SKM-1 (cell line): ENCODE data around the gene HSPA1A.
"Not testable (repeated sequence)": the region's sequence is repeated elsewhere in the genome, so short reads cannot be mapped to it uniquely, and the experiment has no call there.

Experiments used
- DNase-seq: peaks from one replicate; lab custom pipeline; 2025; ENCODE audit not compliant: unreplicated experiment; lab: John Stamatoyannopoulos, UW

HSPA1A gene

DNA sequence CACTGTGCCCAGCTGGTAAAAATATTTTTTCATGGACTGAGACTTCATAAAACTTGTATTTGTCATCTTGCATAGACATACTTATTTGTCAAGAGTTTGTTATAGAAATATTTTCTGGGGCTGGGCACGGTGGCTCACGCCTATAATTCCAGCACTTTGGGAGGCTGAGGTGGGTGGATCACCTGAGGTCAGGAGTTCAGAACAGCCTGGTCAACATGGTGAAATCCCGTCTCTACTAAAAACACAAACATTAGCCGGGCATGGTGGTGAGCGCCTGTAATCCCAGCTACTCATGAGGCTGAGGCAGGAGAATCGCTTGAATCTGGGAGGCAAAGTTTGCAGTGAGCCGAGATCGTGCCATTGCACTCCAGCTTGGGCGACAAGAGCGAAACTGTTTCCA lies 6.7 kb upstream of the HSPA1A start:
- not testable (repeated sequence) for DNase-seq

DNA sequence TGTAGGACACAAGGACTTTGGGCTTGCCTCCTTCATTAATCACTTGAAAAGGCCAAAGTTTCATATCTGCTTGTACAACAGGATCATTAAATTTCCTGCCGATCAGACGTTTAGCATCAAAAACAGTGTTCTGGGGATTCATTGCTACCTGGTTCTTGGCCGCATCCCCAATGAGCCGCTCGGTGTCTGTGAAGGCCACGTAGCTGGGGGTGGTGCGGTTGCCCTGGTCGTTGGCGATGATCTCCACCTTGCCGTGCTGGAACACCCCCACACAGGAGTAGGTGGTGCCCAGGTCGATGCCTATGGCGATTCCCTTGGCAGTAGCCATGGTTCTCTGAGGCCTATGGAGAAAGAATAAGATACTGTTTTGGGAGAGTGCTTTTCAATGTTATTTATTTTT lies 3.7 kb upstream of the HSPA1A start:
- no peak for DNase-seq

DNA sequence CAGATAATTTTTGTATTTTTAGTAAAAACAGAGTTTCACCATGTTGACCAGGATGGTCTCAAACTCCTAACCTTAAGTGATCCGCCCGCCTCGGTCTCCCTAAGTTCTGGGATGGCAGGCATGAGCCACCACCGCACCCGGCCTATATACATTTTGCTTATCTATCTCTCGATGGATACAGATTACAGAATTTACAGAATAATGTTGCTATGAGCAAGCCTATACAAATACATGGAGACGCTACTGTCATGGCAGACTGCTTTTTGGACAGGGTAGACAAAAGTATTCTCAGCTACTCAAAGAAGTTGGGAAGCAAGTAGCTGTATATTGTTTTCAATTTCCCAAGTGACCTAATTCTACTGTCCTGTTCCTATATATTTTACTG lies 1.9 kb upstream of the HSPA1A start:
- no peak for DNase-seq

DNA sequence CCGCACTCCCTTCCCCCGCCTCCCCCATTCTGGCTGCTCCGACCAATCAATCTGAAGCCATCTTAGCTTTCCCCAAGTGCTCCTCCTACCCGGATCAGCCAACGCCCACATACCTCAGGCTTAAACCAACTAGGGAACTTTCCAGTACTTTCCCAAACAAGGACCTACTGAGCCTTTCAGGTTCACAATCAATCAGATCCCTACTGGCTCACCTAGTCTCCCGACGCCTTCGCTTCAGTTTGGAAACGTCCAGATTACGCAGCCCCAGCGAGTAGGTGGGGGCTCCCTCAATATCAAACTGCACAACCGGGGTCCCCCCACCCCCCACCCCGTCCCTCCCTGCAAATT lies 692 bp upstream of the HSPA1A start:
- DNase-seq: peak; percentile 28

DNA sequence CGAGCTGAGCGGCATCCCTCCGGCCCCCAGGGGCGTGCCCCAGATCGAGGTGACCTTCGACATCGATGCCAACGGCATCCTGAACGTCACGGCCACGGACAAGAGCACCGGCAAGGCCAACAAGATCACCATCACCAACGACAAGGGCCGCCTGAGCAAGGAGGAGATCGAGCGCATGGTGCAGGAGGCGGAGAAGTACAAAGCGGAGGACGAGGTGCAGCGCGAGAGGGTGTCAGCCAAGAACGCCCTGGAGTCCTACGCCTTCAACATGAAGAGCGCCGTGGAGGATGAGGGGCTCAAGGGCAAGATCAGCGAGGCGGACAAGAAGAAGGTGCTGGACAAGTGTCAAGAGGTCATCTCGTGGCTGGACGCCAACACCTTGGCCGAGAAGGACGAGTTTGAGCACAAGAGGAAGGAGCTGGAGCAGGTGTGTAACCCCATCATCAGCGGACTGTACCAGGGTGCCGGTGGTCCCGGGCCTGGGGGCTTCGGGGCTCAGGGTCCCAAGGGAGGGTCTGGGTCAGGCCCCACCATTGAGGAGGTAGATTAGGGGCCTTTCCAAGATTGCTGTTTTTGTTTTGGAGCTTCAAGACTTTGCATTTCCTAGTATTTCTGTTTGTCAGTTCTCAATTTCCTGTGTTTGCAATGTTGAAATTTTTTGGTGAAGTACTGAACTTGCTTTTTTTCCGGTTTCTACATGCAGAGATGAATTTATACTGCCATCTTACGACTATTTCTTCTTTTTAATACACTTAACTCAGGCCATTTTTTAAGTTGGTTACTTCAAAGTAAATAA lies 2.0 kb downstream of the HSPA1A start:
- not testable (repeated sequence) for DNase-seq

DNA sequence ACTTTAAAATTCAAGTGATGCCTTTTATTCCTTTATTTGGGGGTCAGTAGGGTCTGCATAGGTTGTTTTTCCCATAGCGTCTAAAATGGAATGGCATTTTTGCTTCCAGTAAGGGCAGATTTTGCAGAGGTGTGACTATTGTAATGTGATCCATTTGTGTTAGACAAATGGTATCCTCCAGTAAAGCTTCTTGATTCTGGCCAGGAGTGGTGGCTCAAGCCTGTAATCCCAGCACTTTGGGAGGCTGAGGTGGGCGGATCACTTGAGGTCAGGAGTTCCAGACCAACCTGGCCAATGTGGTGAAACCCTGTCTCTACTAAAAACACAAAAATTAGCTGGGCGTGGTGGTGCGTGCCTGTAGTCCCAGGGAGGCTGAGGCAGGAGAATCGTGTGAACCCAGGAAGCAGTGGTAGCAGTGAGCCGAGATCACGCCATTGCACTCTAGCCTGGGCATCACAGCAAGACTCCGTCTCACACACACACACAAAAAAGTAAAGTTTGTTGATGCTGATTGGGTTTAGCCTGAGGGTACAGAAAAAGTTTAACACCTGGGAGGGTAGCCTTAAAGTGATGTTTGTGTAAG lies 2.7 kb downstream of the HSPA1A start:
- not testable (repeated sequence) for DNase-seq

DNA sequence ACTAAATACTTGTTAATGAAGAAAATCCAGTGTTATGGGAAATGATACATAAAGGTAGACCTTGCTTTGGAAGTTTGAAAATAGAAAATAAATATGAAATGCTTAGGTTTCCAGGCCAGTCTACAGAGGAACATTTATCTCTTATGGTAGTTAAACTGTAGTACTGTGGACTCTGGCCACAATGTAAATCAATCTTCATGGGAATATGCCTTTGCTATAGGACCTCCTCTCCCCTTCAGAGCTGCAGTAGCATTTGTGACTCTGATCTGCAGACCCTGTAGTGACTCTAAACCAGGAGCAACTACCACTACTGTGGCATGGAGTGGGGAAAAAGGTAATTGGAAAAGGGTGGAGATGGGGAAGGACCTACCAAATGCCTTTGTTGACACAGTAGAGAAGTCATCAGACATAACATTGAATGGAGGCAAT lies 4.5 kb downstream of the HSPA1A start:
- DNase-seq: no peak

DNA sequence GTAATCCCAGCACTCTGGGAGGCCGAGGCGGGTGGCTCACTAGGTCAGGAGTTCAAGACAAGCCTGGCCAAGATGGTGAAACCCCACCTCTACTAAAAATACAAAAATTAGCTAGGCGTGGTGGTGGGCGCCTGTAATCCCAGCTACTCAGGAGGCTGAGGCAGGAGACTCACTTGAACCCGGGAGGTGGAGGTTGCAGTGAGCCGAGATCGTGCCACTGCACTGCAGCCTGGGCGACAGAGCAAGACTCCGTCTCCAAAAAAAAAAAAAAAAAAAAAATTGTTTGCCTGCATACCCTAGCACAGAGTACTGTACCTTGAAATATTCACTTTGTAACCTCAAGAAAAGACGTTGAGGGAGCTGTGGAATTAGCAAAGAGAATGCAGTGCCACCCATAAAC lies 5.1 kb downstream of the HSPA1A start:
- DNase-seq: not testable (repeated sequence)

DNA sequence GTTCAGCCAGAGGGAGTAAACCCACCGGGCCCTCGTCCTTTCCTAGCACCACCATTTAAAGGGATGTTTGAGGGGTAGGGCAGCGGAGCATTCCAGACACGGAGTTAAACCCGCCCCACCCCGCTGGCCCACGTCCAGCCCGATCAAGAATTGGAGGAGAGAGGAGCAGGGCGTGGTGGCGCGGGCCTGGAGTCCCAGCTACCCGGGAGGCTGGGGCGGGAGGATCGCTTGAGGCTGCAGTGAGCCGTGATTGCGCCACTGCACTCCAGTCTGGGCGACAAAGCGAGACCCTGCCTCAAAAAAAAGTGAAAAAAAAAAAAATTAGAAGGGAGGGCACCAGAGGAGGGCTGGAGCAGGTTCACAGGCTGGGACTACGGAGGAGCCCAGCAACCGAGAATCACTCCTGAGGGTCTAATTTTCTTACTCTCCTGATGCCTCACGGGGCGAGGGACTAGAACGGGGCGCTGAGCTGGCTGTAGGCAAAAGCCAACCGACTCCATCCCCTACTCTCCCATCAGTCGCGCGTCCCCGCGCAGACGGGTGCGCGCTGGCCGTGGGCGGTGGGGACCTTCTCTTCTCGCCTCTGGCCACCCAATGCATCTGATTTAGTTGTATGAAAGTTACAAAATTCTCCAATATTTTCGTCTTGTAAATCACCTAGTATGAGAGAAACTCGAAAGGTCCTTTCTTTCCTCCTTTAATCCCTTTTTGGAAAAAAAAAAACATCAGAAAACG lies 6.1 kb downstream of the HSPA1A start:
- DNase-seq: peak; percentile 66

DNA sequence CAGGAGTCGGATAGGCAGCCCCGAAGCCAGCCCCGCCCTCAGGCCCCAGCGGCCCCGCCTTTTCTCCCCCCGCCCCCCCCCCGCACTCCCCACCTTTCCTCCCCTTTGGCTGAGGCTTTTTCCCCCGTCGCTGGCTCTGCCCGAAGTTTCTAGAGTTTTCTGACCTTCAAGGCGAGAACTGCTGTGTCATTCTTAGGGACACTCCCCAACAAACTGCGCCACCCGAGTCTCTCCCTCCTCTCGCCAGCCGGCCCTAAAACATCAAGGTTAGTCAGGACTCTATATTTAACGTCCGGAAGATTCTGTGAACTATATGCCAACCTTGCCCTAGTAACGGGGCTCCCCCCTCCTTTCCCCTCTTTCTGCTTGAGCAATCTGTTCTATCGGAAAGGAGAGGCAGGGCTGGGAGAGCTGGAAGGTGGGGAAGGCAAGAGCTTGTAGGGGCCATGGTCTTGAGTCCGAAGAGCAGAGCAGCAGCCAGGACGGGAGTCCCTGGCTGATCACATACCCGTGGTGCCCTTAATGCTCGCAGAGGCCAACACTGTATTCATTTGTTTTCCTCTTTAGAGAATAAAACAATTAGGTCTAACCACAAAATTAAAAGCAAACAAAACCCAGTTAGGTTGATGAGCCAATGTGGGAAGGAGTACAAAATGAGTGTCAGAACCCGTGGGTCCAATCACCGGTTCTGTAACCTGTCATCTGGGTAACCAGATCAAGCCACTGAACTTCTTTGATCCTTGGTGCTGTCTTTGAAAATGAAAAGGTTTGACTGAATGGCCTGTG lies 6.9 kb downstream of the HSPA1A start:
- DNase-seq: peak; percentile 67

DNA sequence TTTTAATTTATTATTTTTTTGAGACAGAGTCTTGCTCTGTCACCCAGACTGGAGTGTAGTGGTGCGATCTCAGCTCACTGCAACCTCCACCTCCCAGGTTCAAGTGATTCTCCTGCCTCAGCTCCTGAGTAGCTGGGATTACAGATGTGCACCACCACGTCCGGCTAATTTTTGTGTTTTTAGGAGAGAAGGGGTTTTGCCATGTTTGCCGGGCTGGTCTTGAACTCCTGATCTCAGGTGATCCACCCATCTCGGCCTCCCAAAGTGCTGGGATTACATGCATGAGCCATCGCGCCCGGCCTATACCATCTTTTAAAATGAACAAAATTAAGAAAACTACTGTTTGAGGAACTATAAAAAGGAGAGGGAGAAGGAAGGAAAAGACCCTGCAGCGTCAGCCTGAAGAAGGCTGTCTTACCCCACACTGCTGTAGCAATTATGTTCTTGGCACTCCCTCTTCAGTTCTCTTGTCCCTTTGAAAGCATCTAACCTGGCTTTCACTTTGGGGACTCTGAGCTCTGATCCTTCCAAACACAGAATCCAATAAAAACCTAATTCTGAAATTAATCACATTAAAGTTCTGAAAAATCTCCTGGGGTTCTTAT lies 8.4 kb downstream of the HSPA1A start:
- DNase-seq: not testable (repeated sequence)

DNA sequence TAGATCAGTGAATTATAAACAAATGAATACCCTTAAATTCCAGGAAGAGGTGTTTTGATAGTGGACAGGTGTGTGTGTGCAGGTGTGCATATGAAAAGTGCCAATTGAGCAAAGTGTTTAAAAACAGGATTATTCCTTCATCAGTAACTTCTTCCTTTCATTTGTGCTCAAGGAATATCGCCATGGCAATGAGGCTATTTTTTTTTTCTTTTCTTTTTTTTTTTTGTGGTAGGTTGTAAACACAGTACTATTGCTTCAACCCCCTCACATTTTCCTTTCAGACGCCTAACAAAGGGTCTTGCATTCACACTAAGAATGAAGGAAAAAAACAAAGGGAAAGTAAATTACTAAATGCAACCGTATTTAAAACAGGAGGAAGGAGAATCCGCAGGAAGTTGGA lies 10.2 kb downstream of the HSPA1A start:
- DNase-seq: no peak

DNA sequence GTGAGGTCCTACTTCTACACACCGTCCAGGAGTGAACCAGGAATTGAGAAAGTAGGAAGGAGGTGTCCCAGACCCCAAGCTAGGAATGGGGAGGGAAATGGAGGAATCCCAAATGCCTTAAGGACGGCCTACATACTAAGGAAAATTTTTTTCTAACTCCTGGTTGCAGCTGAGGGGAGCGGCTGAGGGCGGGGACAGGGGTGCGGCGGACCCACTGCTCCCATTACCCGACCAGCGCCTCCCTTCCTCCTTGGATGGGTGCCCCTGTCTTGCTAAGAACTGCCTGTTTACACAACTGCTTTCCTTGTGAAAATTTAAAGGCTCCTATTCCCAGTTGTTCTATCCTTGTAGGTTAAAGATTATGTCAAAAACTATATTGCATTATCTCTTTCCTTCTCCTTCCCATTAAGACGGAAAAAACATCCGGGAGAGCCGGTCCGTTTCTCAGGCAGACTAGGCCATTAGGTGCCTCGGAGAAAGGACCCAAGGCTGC lies 11.5 kb downstream of the HSPA1A start:
- peak; percentile 77 for DNase-seq

DNA sequence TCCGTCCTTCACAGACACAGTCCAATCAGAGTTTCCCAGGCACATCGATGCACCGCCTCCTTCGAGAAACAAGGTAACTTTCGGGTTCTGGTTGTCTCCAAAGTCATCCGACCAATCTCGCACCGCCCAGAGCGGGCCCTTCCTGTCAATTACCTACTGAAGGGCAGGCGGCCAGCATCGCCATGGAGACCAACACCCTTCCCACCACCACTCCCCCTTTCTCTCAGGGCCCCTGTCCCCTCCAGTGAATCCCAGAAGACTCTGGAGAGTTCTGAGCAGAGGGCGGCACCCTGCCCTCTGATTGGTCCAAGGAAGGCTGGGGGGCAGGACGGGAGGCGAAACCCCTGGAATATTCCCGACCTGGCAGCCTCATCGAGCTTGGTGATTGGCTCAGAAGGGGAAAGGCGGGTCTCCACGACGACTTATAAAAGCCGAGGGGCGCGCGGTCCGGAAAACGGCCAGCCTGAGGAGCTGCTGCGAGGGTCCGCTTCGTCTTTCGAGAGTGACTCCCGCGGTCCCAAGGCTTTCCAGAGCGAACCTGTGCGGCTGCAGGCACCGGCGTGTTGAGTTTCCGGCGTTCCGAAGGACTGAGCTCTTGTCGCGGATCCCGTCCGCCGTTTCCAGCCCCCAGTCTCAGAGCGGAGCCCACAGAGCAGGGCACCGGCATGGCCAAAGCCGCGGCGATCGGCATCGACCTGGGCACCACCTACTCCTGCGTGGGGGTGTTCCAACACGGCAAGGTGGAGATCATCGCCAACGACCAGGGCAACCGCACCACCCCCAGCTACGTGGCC lies 12.1 kb downstream of the HSPA1A start, which contains the start of gene HSPA1B:
Gene HSPA1B, plus strand, starts transcription at position 453 of the 794 bp plus-strand sequence. Its CDS starts 213 bp downstream, at position 666.
- DNase-seq: peak; percentile 99

DNA sequence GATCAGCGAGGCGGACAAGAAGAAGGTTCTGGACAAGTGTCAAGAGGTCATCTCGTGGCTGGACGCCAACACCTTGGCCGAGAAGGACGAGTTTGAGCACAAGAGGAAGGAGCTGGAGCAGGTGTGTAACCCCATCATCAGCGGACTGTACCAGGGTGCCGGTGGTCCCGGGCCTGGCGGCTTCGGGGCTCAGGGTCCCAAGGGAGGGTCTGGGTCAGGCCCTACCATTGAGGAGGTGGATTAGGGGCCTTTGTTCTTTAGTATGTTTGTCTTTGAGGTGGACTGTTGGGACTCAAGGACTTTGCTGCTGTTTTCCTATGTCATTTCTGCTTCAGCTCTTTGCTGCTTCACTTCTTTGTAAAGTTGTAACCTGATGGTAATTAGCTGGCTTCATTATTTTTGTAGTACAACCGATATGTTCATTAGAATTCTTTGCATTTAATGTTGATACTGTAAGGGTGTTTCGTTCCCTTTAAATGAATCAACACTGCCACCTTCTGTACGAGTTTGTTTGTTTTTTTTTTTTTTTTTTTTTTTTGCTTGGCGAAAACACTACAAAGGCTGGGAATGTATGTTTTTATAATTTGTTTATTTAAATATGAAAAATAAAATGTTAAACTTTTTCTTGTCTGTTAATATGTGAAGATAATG lies 14.4 kb downstream of the HSPA1A start:
- peak; percentile 40 for DNase-seq

DNA sequence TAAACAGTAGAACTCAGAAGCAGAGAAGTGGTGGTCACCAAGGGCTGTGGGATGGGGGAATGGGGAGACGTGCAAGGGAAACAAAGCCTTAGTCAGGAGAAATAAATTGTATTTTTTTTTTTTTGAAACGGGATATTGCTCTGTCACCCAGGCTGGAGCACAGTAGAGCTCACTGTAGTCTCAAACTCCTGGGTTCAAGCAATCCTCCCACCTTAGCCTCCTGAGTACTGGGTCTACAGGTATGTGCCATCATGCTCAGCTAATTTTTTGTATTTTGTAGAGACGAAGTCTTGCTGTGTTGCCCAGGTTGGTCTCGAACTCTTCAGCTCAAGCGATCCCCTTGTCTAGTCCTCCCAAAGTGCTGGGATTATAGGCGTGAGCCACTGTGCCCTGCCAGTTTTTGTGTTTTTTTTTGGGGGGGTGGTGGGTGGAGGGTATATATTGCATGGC lies 15.6 kb downstream of the HSPA1A start:
- no peak for DNase-seq

DNA sequence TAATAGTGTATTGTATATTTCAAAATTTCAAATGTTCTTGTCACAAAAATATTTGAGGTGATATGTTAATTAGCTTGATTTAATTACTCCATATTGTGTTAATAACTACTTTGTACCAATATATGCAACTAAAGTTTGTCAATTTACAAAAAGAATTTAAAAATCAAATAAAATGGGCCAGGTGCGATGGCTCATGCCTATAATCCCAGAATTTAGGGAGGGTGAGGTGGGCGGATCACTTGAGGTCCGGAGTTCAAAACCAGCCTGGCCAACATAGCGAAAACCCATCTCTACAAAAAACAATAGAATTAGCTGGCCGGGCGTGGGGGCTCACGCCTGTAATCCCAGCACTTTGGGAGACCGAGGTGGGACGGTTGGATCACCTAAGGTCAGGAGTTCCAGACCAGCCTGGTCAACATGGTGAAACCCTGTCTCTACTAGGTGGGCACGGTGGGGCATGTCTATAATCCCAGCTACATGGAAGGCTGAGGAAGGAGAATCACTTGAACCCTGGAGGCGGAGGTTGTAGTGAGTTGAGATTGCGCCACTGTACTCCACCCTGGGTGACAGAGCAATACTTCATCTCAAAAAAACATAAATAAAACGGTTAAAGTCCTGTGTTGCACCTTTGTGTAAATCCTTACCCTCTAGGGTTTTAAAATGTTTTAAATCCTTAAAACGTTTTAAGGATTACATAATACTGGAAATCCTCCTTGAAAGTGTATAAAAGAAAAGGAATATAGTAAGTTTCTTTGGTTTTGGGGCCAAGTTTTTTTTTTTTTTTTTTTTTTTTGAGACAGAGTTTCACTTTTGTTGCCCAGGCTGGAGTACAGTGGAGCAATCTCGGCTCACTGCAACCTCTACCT lies 16.2 kb downstream of the HSPA1A start:
- DNase-seq: no peak
